IMR-90 (cell line): Measurements from ENCODE around the gene PACSIN2. TPM values are rescaled to one million over a fixed set of nuclear protein-coding genes. Genes with fewer than 3 reads are reported as not detected.

Source experiments
- ATAC-seq: fragments of 200-7000 bp; cut with Tn5 transposase; 2 replicates; pipeline ENCODE4 v1.9.1; 2020; ENCODE audit warnings: low read depth, mild to moderate bottlenecking, moderate library complexity
- BruUV-seq: library from RNA; stranded (reverse); fragments of 400-500 nt; replicated peaks from 2 replicates; lab custom pipeline; 2021; lab: Mats Ljungman, UMichigan
- CTCF ChIA-PET: fragments of 300-600 bp; formaldehyde crosslinking; extraction: SDS; loops from one replicate; lab custom pipeline; 2021; ENCODE audit warnings: antibody characterized with exemption; lab: Yijun Ruan, JAX
- POLR2A ChIA-PET: fragments of 300-600 bp; sonication (Branson Sonifier 250); formaldehyde crosslinking; loops from one replicate; lab custom pipeline; 2022; ENCODE audit warnings: antibody characterized with exemption; ENCODE audit not compliant: unreplicated experiment; lab: Charles Lee
- DNase-seq: peaks from one replicate; pipeline ENCODE4 v3.0.0; 2013
- H2AFZ ChIP-seq: replicated peaks from 2 replicates; pipeline ENCODE3; 2013; ENCODE audit warnings: low read length, mild to moderate bottlenecking; ENCODE audit not compliant: poor library complexity
- H2AK5ac ChIP-seq: 2 replicates; pipeline ENCODE4 v1.6.1; 2013; ENCODE audit warnings: low read depth, low read length, inconsistent platforms
- H2AK9ac ChIP-seq: replicated peaks from 2 replicates; pipeline ENCODE3; 2013; ENCODE audit warnings: mild to moderate bottlenecking, low read depth, low read length, moderate library complexity; ENCODE audit not compliant: poor library complexity
- H2BK120ac ChIP-seq: 2 replicates; pipeline ENCODE4 v1.6.1; 2013; ENCODE audit warnings: low read depth, low read length, inconsistent platforms
- H2BK15ac ChIP-seq: 3 replicates; pipeline ENCODE4 v1.6.1; 2013; ENCODE audit warnings: low read depth, low read length, inconsistent platforms
- H2BK20ac ChIP-seq: 2 replicates; pipeline ENCODE4 v1.6.1; 2013; ENCODE audit warnings: low read depth, mild to moderate bottlenecking, inconsistent platforms, low read length, moderate library complexity
- H2BK5ac ChIP-seq: 2 replicates; pipeline ENCODE4 v1.6.1; 2013; ENCODE audit warnings: mild to moderate bottlenecking, low read depth, low read length, inconsistent platforms; ENCODE audit not compliant: poor library complexity, severe bottlenecking
- H3K14ac ChIP-seq: replicated peaks from 2 replicates; pipeline ENCODE4 v1.6.1; 2013; ENCODE audit warnings: low read depth, low read length, inconsistent platforms
- H3K18ac ChIP-seq: 2 replicates; pipeline ENCODE4 v1.6.1; 2013; ENCODE audit warnings: low read depth, low read length, control low read depth
- H3K23ac ChIP-seq: 2 replicates; pipeline ENCODE4 v1.6.1; 2013; ENCODE audit warnings: low read depth, low read length, inconsistent platforms
- H3K27ac ChIP-seq: 2 replicates; pipeline ENCODE4 v1.5.1; 2013; ENCODE audit warnings: mild to moderate bottlenecking, control low read depth, low read length; ENCODE audit not compliant: insufficient read depth
- H3K27me3 ChIP-seq: 2 replicates; pipeline ENCODE4 v1.6.1; 2013; ENCODE audit warnings: low read length; ENCODE audit not compliant: control insufficient read depth, insufficient read depth
- H3K36me3 ChIP-seq: 2 replicates; pipeline ENCODE4 v1.6.1; 2013; ENCODE audit warnings: low read length, mixed read lengths; ENCODE audit not compliant: control insufficient read depth, insufficient read depth
- H3K4ac ChIP-seq: 2 replicates; pipeline ENCODE4 v1.6.1; 2013; ENCODE audit warnings: low read depth, low read length, inconsistent platforms
- H3K4me1 ChIP-seq: 2 replicates; pipeline ENCODE4 v1.6.1; 2013; ENCODE audit warnings: low read length, mixed read lengths; ENCODE audit not compliant: control insufficient read depth, insufficient read depth
- H3K4me2 ChIP-seq: 2 replicates; pipeline ENCODE4 v1.6.1; 2013; ENCODE audit warnings: low read depth, mild to moderate bottlenecking, control low read depth, low read length, moderate library complexity
- H3K4me3 ChIP-seq: 2 replicates; pipeline ENCODE4 v1.5.1; 2013; ENCODE audit warnings: low read depth, mild to moderate bottlenecking, control low read depth, low read length, moderate library complexity; ENCODE audit not compliant: insufficient read depth
- H3K56ac ChIP-seq: 2 replicates; pipeline ENCODE4 v1.6.1; 2013; ENCODE audit warnings: low read length, inconsistent platforms; ENCODE audit not compliant: insufficient read depth; ENCODE audit errors: extremely low read depth
- H3K79me1 ChIP-seq, 2 experiments: 2 replicates each; pipeline ENCODE4 v1.6.1; 2013; ENCODE audit warnings: low read length in 2 of 2, inconsistent platforms in 1 of 2, low read depth in 1 of 2
- H3K9ac ChIP-seq: 2 replicates; pipeline ENCODE4 v1.6.1; 2013; ENCODE audit warnings: low read depth, low read length, control low read depth
- H3K9me1 ChIP-seq: 2 replicates; pipeline ENCODE4 v1.6.1; 2013; ENCODE audit warnings: low read length, inconsistent platforms; ENCODE audit not compliant: insufficient read depth
- H3K9me3 ChIP-seq: 2 replicates; pipeline ENCODE4 v1.6.1; 2013; ENCODE audit warnings: low read length; ENCODE audit not compliant: control insufficient read depth, insufficient read depth
- H4K20me1 ChIP-seq: 2 replicates; pipeline ENCODE4 v1.6.1; 2013; ENCODE audit warnings: low read length, inconsistent platforms; ENCODE audit not compliant: insufficient read depth
- H4K5ac ChIP-seq: 2 replicates; pipeline ENCODE4 v1.6.1; 2013; ENCODE audit warnings: mild to moderate bottlenecking, low read depth, low read length, control low read depth
- H4K8ac ChIP-seq, 2 experiments: 2 replicates each; pipeline ENCODE4 v1.6.1; 2013; ENCODE audit warnings: low read depth in 2 of 2, low read length in 2 of 2, control low read depth in 1 of 2, inconsistent platforms in 1 of 2
- H4K91ac ChIP-seq: 2 replicates; pipeline ENCODE4 v1.6.1; 2013; ENCODE audit warnings: low read depth, low read length, inconsistent platforms; ENCODE audit not compliant: insufficient read depth
- ELK1 ChIP-seq: fragments of 150-350 bp; IDR thresholded peaks from 2 replicates; pipeline ENCODE4 v1.6.1; 2016; ENCODE audit warnings: low read depth, mild to moderate bottlenecking, low read length, moderate library complexity, borderline replicate concordance
- WGBS, 2 experiments: methylation state at CpG; one replicate each; pipeline versions ENCODE4 v1.1.5 to v1.1.7; 2013; ENCODE audit warnings: missing lambda C conversion rate in 2 of 2; ENCODE audit not compliant: insufficient read length in 1 of 2; ENCODE audit errors: extremely low coverage in 2 of 2; 5-methylcytosine and 5-hydroxymethylcytosine counted together
- dilution Hi-C: fragments of 300-500 bp; cut with HindIII; formaldehyde crosslinking; loops from one replicate; pipeline ENCODE4 v1.14.3; 2018; ENCODE audit warnings: low sequenced_read_pairs; ENCODE audit not compliant: unreplicated experiment
- in situ Hi-C: fragments of 300-500 bp; cut with MboI; formaldehyde crosslinking; loops from 3 replicates; pipeline ENCODE4 v1.14.3; 2019; ENCODE audit warnings: low sequenced_read_pairs, inconsistent platforms, mixed read lengths
- intact Hi-C: fragments of 100-400 bp; cut with micrococcal nuclease; formaldehyde crosslinking; loops from 2 replicates; pipeline ENCODE4 v1.10.0; 2022
- polyA plus RNA-seq, 3 experiments: library from polyadenylated mRNA; depleted of rRNA; stranded (reverse); fragments of >200 nt; gene quantifications; 2 replicates each; pipeline ENCODE4 v1.2.3, GENCODE V29; 2012; ENCODE audit warnings: low replicate concordance in 1 of 3
- total RNA-seq: library from RNA; depleted of rRNA; stranded (reverse); fragments of >200 nt; gene quantifications from 2 replicates; pipeline ENCODE4 v1.2.3, GENCODE V29; 2012

The PACSIN2 gene
- total and polyA plus RNA-seq, 2 of the 4 experiments (the other 2 are of a cell fraction): 85.0 to 118 TPM

- no TSS peak for BruUV-seq
- no peak overlapping the region for H4K91ac ChIP-seq
- no peak for ATAC-seq
- in situ Hi-C loops (no loop called here), intact Hi-C loops (no loop called here), dilution Hi-C loops (no loop called here)
- H3K4me3 ChIP-seq: no peak overlapping the region
- no peak overlapping the region for H2BK5ac ChIP-seq
- no peak overlapping the region for H2BK15ac ChIP-seq
- no peak overlapping the region; the same call in 1 of the 2 replicates for H3K14ac ChIP-seq
- H3K23ac ChIP-seq: no peak overlapping the region
- WGBS, 2 experiments: 100% methylated on average over 4 of the region's 7 CpGs; no CpG with 5 or more reads in 1 of the 2 experiments
- H3K4me1 ChIP-seq: no peaks in the 10 kb centered on the region
- H2BK120ac ChIP-seq: no peak overlapping the region
- H3K9me1 ChIP-seq: 0 out of 2 replicates have a peak, but pooled peaks cover 2% of the 10 kb centered on the region
- H3K36me3 ChIP-seq: peaks cover 72% of the 10 kb centered on the region
- no peaks in the 10 kb centered on the region; the same call in 1 of the 2 replicates for H4K20me1 ChIP-seq
- H2BK20ac ChIP-seq: no peak overlapping the region
- no peak overlapping the region for H3K27ac ChIP-seq
- ChIA-PET CTCF (interaction anchor here (0.6 to 1.3 kb wide), 2 partner anchors 8 to 159 kb away, joined by 3 to 4 read pairs; no protein-coding TSS in a partner anchor), POLR2A (no interaction called here)
- no peaks in the 10 kb centered on the region for H3K9me3 ChIP-seq
- no peak overlapping the region for H4K8ac ChIP-seq
- no peak overlapping the region for H3K4me2 ChIP-seq
- no peak overlapping the region for H3K56ac ChIP-seq
- H2AFZ ChIP-seq: no peak overlapping the region
- H4K5ac ChIP-seq: no peak overlapping the region
- no peaks in the 10 kb centered on the region for H3K27me3 ChIP-seq
- no peak overlapping the region for H3K18ac ChIP-seq
- H2AK5ac ChIP-seq: no peak overlapping the region
- no peak for DNase-seq
- H2AK9ac ChIP-seq: no peak overlapping the region
- no peak overlapping the region for H3K4ac ChIP-seq
- no peak overlapping the region for H3K9ac ChIP-seq
- TF ChIP-seq ELK1: no peak
- H3K79me1 ChIP-seq: peaks cover 2 to 4% of the 10 kb centered on the region in 2 experiments; a peak in 2 of 4 replicates
These were observed 140.9 kb downstream of the PACSIN2 start for GRCh38 chr22:42874010-42874409.
